CD4-positive, alpha-beta T cell treated with Interleukin-15 for 4 hours (primary cell): ENCODE results near the gene SP6.

Experiments used
- DNase-seq: peaks from one replicate; pipeline ENCODE4 v3.0.0-alpha.2; 2020; ENCODE audit warnings: low spot score

Gene SP6

GRCh38 chr17:47836601-47837000 is 14.4 kb downstream of the SP6 start:
- no peak for DNase-seq

- no peak for DNase-seq
These were observed 16.2 kb downstream of the SP6 start for GRCh38 chr17:47834756-47835155.

- DNase-seq = no peak
These were observed 19.0 kb downstream of the SP6 start for GRCh38 chr17:47831934-47832327.

GRCh38 chr17:47831003-47831933 is 19.7 kb downstream of the SP6 start, which contains the start of the genes LRRC46 and MRPL10:
Gene LRRC46 (plus strand): TSS chr17:47831670. CDS start chr17:47831990, 320 bp downstream.
Gene MRPL10 (minus strand): TSS chr17:47831541. CDS start chr17:47831511, 30 bp downstream.
- peak; percentile 92 for DNase-seq

GRCh38 chr17:47830396-47831002 is 20.5 kb downstream of the SP6 start:
- DNase-seq = no peak

GRCh38 chr17:47829870-47830269 is 21.1 kb downstream of the SP6 start:
- DNase-seq = peak; percentile 89

GRCh38 chr17:47823519-47823918 is 27.4 kb downstream of the SP6 start:
- DNase-seq = no peak

- DNase-seq = no peak
These were observed 28.2 kb downstream of the SP6 start for GRCh38 chr17:47822785-47823184.

- DNase-seq = peak; percentile 90
These were observed 29.3 kb downstream of the SP6 start, which contains the start of gene OSBPL7 for GRCh38 chr17:47821424-47822391. Gene OSBPL7 (minus strand): TSS chr17:47821794. CDS start chr17:47820278, 1,516 bp downstream.

- DNase-seq = no peak
These were observed 29.9 kb downstream of the SP6 start for GRCh38 chr17:47821031-47821423.

- no peak for DNase-seq
These were observed 30.8 kb downstream of the SP6 start for GRCh38 chr17:47820033-47820789.

- no peak for DNase-seq
These were observed 31.5 kb downstream of the SP6 start for GRCh38 chr17:47819475-47819874.

- DNase-seq = no peak
These were observed 32.8 kb downstream of the SP6 start for GRCh38 chr17:47818002-47818695.

- no peak for DNase-seq
These were observed 34.0 kb downstream of the SP6 start for GRCh38 chr17:47816947-47817346.

- DNase-seq = no peak
These were observed 34.7 kb downstream of the SP6 start for GRCh38 chr17:47816111-47816735.

GRCh38 chr17:47815106-47815918 is 35.7 kb downstream of the SP6 start:
- DNase-seq = no peak

- no peak for DNase-seq
These were observed 37.4 kb downstream of the SP6 start for GRCh38 chr17:47813512-47814031.

- no peak for DNase-seq
These were observed 37.9 kb downstream of the SP6 start for GRCh38 chr17:47813077-47813476.
